ENCODE results near the gene PDGFC. TPM values are rescaled to one million over a fixed set of nuclear protein-coding genes. Genes with fewer than 3 reads are reported as not detected.

Gene PDGFC
- total RNA-seq, 1 experiment from 2014 or later: 4.5 TPM

GRCh38 chr4:156795727-156796126 is 175.9 kb downstream of the PDGFC start:
- no peak overlapping the region for H3K4me2 ChIP-seq (ENCODE audit: insufficient read depth, insufficient read length, low read length)
- H3K9ac ChIP-seq (ENCODE audit: extremely low read depth, insufficient read length, low read length): no peak overlapping the region
- no peak overlapping the region for H3K18ac ChIP-seq (ENCODE audit: insufficient read length, low read depth, low read length)
- no peak overlapping the region for H4K91ac ChIP-seq (ENCODE audit: insufficient read length, low read depth, low read length)
- no peak overlapping the region for H3K27ac ChIP-seq (ENCODE audit: insufficient read length, low read depth, low read length)
- H3K56ac ChIP-seq (ENCODE audit: insufficient read length, low read depth, low read length): no peak overlapping the region
- H2AFZ ChIP-seq (ENCODE audit: low read length): no peak overlapping the region
- H2BK12ac ChIP-seq (ENCODE audit: insufficient read length, low read depth, low read length): no peak overlapping the region
- no peak overlapping the region for H3K4ac ChIP-seq (ENCODE audit: low read depth, low read length)
- Mint-ChIP-seq H3K27me3 (ENCODE audit: low read depth) (no peaks in the 10 kb centered on the region), H3K27ac (no peak overlapping the region), H3K4me3 (no peak overlapping the region), H3K4me1 (peaks cover 0 to 15% of the 10 kb centered on the region in 2 experiments; a peak in 2 of 4 replicates), H3K36me3 (ENCODE audit: insufficient read depth in 1 of 3, low read depth in 3 of 3) (peaks cover 0 to 4% (median 0%) of the 10 kb centered on the region in 3 experiments; a peak in 1 of 7 replicates), H3K9me3 (no peaks in the 10 kb centered on the region)
- H3K23ac ChIP-seq (ENCODE audit: insufficient read length, low read depth, low read length): no peak overlapping the region
- TF ChIP-seq CTCF (conservative IDR thresholded peaks at IDR 0.05): no peak
- H3T11ph ChIP-seq (ENCODE audit: low read length): no peak overlapping the region
- no peaks in the 10 kb centered on the region for H3K79me1 ChIP-seq (ENCODE audit: insufficient read depth, low read depth, low read length, poor library complexity, severe bottlenecking)
- H2BK5ac ChIP-seq (ENCODE audit: insufficient read length, low read length): no peak overlapping the region
- H3K14ac ChIP-seq (ENCODE audit: insufficient read depth, low read length): no peak overlapping the region
- H2AK5ac ChIP-seq (ENCODE audit: insufficient read length, low read length): no peak overlapping the region
- DNase-seq: no peak
- no peaks in the 10 kb centered on the region for H3K27me3 ChIP-seq (ENCODE audit: insufficient read depth, low read length)
- H4K8ac ChIP-seq (replicated peaks; ENCODE audit: insufficient read length, low read depth, low read length): no peak overlapping the region
- no CpG with 5 or more reads among the region's 2 CpGs for WGBS (ENCODE audit: extremely low coverage, insufficient read length, low lambda C conversion rate)
- H3K9me3 ChIP-seq (ENCODE audit: control insufficient read depth, low read depth, low read length): no peaks in the 10 kb centered on the region
- no peaks in the 10 kb centered on the region for H4K20me1 ChIP-seq (ENCODE audit: control insufficient read depth, insufficient read depth, insufficient read length)
- no peak overlapping the region for H2BK20ac ChIP-seq (ENCODE audit: low read depth, low read length, poor library complexity, severe bottlenecking)
- no peak overlapping the region for H2BK120ac ChIP-seq (ENCODE audit: low read depth, low read length, poor library complexity, severe bottlenecking)
- H3K4me1 ChIP-seq (ENCODE audit: insufficient read depth, low read length): no peaks in the 10 kb centered on the region
- no peak overlapping the region for H4K5ac ChIP-seq (ENCODE audit: insufficient read length, low read depth, low read length)
- no peaks in the 10 kb centered on the region for H3K79me2 ChIP-seq (ENCODE audit: insufficient read depth, low read length)
- H2BK15ac ChIP-seq (ENCODE audit: low read depth, low read length): no peak overlapping the region
- no peaks in the 10 kb centered on the region for H3K23me2 ChIP-seq (ENCODE audit: insufficient read length, low read depth, low read length, poor library complexity, severe bottlenecking)
